ENCODE results near the gene PRKCE. TPM values are rescaled to one million over a fixed set of nuclear protein-coding genes. Genes with fewer than 3 reads are reported as not detected.

PRKCE gene
- total RNA-seq, 1 experiment from 2014 or later = 10.3 TPM

GRCh38 chr2:45748239-45748638 lies 96.8 kb downstream of the PRKCE start:
- no peak for DNase-seq (ENCODE audit: extremely low read depth, low read depth)

- DNase-seq (ENCODE audit: extremely low read depth, low read depth) = no peak
These were observed 98.5 kb downstream of the PRKCE start for GRCh38 chr2:45750001-45750400.

DNA sequence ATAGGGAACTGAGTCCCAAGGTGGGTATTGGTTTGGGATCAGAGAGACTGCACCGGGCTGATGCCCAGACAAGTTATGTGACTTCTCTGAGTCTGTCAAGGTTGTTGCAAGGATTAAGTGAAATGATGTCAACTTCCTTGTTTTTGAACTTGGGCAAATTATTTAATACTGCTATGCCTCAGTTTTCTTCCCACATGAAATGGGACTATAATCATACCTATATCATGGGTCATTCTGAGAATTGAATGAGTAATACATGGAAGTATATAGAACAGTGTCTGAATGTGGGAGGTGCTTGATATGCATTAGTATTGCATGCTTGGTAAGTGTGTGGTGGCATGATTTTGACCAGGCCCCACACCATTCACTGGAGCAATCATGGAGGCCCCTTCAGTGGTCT lies 99.0 kb downstream of the PRKCE start:
- DNase-seq (ENCODE audit: extremely low read depth, low read depth) = no peak

DNA sequence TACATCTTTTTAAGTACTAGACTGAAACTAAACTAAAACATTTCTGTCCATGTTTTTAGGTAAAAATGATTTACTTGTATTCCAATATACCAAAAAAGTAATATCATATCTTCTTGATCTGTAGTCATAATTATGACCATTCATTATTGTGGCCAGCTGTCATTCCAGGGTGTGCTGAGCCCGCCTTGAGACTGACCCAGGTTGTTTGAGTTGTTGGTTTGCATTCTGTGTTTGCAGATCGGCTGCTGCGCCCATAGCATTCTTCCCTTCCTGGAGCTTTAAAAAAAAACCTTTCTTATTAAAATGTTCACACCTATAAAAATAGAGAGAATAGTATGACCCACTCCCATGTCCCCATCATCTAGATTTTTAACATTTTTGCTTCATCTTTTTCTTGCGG lies 101.9 kb downstream of the PRKCE start:
- no peak for DNase-seq (ENCODE audit: extremely low read depth, low read depth)

DNA sequence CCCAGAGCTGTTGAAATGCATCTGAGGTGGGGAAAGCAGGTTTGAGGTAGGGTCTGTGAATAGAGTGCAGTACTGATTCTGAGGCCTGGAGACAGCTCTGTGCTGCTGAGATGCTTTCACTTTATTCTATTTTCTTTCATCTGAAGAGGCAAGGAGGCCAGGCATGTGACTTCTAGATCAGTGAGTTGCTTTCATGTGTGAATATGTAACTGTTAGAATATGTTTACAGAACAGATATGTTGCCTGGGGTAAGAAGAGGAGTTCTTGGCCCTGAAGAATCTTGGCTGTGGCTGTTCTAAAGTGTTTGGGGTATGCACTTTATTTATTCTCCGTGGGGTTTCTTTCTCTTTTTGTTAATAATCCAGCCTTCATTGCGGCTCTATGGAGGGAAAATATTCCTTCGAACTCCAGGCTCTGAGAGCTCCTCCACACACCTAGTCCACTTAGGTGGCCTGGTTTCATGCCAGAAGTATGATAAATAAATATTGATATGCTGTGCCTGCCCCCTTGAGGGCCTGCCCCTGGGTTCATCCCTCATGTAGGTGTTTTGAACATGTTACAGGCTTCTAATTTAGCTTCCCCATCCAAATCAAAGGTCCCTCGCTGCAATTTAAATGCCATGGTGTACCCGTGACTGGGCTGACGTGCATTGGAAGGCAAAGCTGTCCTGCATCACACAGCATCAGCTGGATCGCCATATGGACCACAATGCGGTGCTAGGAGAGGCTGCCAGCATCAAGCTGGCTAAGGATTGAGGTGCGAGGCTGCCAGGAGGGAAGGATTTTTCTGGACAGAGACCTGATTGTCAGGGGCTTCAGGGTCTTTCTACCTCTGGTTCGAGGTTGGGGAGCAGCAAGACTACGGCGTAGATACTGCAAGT lies 102.9 kb downstream of the PRKCE start:
- DNase-seq (ENCODE audit: extremely low read depth, low read depth) = no peak

GRCh38 chr2:45755585-45756335 lies 104.3 kb downstream of the PRKCE start:
- no peak for DNase-seq (ENCODE audit: extremely low read depth, low read depth)

DNA sequence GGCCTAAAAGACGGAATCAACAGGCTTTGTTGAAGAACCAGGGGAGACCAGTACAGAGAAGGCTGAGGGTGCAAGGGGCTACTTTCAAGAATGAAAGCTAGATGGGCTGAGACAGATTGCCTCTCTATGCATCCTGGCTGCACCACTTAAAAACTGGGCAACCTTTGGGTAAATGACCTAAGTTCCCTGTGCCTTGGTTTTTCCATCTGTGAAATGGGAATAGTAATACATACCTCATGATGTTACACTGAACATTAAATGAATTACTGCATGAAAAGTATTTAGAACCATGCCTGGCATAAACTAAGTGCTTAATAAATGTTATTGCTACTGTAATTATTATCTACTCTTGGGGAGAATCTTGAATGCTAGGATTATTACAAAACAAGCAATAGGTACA lies 106.5 kb downstream of the PRKCE start:
- DNase-seq (ENCODE audit: extremely low read depth, low read depth) = no peak

DNA sequence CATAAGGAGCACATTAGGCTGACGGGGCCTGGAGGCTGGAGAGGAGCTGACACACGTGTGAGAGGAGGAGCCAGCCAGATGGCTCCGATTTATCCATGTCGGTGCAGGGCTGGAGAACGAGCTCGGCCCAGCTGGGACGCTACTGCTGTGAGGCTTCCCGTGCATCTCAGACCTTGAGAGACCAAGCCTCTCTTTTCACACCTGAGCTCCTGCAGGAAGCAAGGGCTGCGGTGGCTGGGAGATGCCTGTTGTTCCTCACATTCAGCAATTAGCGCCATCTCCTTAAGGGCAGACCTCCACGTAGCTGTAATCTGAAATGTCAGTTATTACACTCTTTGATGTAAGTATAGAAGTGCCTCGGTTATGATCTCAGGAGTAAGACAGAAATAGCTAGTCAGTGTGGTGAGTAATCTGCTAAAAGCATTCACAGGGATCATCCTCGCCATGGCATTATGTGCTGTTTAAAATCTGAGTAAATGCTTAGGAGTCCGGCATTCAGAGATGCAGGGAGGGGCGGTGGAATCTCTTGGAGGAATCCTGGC lies 107.9 kb downstream of the PRKCE start:
- no peak for DNase-seq (ENCODE audit: extremely low read depth, low read depth)

GRCh38 chr2:45761635-45762034 lies 110.2 kb downstream of the PRKCE start:
- no peak for DNase-seq (ENCODE audit: extremely low read depth, low read depth)

DNA sequence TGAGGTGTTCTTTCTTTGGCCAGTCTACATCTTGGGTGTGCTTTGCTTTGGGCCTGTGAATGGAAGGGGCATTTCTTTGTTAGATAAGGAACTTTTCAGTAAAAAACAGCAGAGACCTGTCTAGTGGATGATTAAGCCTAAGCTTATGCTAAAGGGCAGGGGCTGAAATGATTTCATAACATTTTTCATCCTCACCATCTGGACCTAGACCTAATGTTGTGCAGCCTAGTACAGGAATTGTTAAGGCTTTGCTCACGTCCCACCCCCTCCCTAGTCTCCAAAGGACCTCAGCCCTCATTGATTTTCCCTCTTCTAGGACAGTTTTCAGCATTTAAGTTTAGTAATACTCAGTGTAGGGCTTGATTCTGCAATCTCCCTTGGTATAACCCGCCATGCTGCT lies 111.8 kb downstream of the PRKCE start:
- DNase-seq (ENCODE audit: extremely low read depth, low read depth) = no peak

DNA sequence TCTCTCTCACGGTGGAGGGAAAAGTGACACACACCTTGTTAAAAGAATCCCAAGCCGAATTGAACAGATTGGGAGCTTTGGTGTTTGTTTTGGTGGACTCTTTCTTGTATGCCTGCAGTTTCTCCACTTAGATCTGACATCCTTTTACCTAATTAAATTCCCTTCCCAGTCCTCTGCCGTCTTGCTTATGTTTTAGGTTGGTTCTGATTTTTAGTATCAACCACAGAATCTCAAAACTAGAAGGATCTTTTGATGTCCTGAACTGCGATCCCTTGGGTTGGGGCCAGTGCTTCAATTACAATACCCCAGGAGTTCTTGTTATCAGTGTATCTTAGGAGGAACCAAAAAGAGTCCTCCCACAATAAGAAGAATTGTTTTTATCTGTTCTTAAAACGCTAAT lies 112.3 kb downstream of the PRKCE start:
- DNase-seq (ENCODE audit: extremely low read depth, low read depth) = no peak

DNA sequence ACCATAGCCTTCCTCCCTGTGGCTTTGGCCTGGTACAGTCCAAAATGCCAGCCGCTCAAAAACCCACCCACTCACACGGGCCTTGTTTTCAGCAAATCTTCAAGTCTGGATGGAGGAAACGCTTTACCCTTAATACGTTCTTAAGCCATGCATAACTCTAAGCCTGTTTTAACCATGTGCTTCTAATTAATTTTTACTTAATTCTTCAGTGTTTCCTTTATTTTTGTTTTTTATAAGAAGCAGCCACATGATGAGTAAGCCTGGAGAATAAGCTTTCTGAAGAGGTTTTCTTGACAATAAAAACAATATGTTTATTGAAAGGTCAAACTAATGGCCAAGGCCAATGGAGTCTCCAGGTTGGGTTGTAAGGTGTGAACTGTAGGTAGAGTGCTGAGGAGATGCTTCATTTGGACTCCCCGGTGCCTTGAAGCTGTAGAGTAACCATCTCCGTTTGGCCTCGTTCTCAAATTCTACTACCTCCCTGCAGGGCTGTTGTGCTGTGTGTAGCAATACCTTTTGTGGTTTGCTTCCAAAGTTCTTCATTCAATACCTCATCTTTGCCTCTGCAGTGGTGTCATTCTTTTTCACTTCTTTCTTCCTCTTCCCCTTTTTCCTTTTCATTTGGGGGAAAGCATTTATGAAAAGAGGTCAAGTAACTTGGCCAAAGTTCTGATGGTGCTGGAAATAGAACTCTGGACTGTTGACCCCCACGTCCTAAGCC lies 113.7 kb downstream of the PRKCE start:
- DNase-seq (ENCODE audit: extremely low read depth, low read depth) = no peak

GRCh38 chr2:45765728-45766254 lies 114.3 kb downstream of the PRKCE start:
- no peak for DNase-seq (ENCODE audit: extremely low read depth, low read depth)

DNA sequence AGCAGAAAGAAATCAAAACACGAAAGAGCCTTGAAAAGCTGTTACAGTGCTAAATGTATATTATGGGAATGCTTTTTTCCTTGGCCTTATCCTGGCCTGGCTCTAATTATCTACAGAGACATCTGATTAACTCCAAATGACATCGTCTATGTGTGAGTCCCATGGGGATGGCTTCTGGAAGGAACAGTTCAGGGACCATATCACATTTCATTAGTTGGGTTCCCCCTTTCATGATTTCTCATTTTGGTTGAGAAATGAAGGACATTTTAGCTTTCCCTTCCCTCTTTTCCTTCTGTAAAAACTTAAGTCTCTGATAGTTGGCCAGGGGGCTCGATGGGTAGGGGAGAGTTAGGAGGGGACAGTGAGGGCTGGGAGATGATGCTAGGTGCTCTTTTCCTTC lies 116.7 kb downstream of the PRKCE start:
- no peak for DNase-seq (ENCODE audit: extremely low read depth, low read depth)

- DNase-seq (ENCODE audit: extremely low read depth, low read depth) = no peak
These were observed 117.6 kb downstream of the PRKCE start for GRCh38 chr2:45769056-45769455.

- DNase-seq (ENCODE audit: extremely low read depth, low read depth) = no peak
These were observed 118.5 kb downstream of the PRKCE start for GRCh38 chr2:45769854-45770576.

GRCh38 chr2:45770811-45771210 lies 119.3 kb downstream of the PRKCE start:
- DNase-seq (ENCODE audit: extremely low read depth, low read depth) = no peak

GRCh38 chr2:45771261-45771660 lies 119.8 kb downstream of the PRKCE start:
- no peak for DNase-seq (ENCODE audit: extremely low read depth, low read depth)

DNA sequence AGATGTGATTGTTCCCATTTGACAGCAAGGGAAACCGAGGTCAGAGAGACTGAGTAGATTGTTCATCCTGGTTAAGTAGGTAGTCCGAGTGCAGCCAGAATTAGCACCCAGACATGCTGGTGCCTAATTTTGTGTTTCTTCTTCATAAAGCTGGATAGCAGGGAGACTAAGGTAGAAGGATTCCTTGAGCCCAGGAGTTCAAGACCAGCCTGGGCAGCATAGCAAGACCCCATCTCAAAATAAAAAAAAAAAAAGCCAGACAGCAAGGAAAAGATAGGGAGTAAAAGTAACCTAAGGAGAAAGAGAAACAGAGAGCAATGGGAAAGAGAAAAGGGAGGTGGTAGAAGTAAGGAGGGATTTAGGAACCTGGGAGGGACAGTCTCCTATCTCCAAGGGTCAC lies 120.6 kb downstream of the PRKCE start:
- no peak for DNase-seq (ENCODE audit: extremely low read depth, low read depth)

DNA sequence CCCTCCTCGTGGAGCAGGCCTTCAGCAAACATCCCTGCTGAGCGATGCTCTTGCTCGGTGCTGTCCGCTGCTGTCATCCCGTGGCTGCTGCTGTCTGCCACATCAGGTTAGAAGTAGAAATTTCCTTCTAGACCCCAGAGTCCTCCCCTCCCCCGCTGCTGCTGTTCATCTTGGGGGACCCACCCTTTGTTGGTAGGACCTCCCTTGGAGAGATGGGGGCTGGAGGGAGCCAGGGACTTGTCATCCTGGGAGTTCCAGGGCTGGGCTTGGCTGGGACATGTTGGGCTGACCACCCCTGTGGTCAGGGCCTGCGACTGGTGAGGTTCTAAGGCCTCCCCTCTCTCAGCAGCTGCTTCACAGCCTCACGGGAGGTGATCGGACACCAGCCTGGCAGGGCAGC lies 122.4 kb downstream of the PRKCE start:
- DNase-seq (ENCODE audit: extremely low read depth, low read depth) = no peak

All from NCI-H460 (cell line).